ENCODE measurements around the gene ALG14.
A peak's percentile ranks its signal among the peaks of the same experiment; 100 is the strongest.

ALG14 gene

DNA sequence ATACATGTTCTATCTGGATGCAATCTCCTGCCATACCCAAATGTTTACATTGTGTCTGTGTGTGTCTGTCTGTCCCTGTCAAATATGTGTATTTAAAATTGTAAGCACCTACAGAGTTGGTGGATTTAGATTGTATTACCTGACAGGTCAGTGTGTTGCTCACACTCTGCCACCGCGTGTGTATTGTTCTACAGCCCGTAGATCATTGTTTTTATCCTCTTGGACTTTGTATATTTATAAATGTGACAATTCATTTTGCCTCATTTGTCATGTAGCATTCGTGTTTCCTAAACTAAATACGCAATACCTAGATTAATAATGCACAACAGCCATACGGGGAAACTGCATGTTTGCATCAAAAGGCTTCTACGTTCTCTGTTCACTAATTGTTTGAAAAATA, 634 bp downstream of the ALG14 start:
- TF ChIP-seq, protein P1, sequence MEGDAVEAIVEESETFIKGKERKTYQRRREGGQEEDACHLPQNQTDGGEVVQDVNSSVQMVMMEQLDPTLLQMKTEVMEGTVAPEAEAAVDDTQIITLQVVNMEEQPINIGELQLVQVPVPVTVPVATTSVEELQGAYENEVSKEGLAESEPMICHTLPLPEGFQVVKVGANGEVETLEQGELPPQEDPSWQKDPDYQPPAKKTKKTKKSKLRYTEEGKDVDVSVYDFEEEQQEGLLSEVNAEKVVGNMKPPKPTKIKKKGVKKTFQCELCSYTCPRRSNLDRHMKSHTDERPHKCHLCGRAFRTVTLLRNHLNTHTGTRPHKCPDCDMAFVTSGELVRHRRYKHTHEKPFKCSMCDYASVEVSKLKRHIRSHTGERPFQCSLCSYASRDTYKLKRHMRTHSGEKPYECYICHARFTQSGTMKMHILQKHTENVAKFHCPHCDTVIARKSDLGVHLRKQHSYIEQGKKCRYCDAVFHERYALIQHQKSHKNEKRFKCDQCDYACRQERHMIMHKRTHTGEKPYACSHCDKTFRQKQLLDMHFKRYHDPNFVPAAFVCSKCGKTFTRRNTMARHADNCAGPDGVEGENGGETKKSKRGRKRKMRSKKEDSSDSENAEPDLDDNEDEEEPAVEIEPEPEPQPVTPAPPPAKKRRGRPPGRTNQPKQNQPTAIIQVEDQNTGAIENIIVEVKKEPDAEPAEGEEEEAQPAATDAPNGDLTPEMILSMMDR (IDR thresholded peaks at IDR 0.05; ENCODE audit: borderline replicate concordance, insufficient read depth, low read depth, low read length) = no peak
- H3K4me3 ChIP-seq (ENCODE audit: low read depth, low read length) = peak overlapping the region; percentile 91

DNA sequence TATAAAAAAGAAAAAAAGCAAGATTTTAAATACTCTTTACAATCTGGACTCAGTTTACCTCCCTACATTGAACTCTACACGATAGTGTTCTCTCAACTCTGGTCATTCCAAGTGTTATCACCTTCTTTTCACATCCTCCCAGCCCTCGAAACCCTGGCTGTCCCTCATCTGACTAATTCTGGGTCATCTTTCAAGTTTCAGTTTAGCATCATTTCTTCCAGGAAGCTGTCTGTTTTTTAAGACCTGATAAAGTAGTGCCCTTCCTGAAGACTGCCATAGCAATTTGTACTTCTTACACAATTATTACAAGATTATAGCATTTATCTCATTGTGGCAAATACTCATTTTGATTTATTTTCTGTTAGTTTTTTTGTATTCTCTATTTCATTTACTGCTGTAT, 1.2 kb downstream of the ALG14 start:
- no peak overlapping the region for H3K4me3 ChIP-seq (ENCODE audit: low read depth, low read length)
- TF ChIP-seq, protein P1 (IDR thresholded peaks at IDR 0.05; ENCODE audit: borderline replicate concordance, insufficient read depth, low read depth, low read length) = no peak

DNA sequence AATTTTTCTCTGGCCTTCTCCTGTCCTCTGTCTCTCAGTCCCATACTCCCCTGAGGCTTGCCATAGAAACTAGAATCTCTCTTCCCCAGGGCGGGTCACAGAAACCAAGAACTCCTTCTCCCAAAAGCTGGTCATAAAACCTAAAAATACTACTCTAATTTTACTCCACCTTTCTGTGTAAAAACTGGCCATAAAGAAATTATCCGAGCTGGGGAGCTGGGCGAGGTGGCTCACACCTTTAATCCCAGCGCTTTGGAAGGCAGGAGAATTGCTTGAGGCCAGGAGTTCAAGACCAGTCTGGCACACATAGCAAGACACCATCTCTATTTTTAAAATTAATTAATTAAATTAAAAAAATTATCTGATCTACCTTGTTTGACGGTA, 3.0 kb downstream of the ALG14 start:
- TF ChIP-seq, protein P1 (IDR thresholded peaks at IDR 0.05; ENCODE audit: borderline replicate concordance, insufficient read depth, low read depth, low read length) = no peak
- no peak overlapping the region for H3K4me3 ChIP-seq (ENCODE audit: low read depth, low read length)

DNA sequence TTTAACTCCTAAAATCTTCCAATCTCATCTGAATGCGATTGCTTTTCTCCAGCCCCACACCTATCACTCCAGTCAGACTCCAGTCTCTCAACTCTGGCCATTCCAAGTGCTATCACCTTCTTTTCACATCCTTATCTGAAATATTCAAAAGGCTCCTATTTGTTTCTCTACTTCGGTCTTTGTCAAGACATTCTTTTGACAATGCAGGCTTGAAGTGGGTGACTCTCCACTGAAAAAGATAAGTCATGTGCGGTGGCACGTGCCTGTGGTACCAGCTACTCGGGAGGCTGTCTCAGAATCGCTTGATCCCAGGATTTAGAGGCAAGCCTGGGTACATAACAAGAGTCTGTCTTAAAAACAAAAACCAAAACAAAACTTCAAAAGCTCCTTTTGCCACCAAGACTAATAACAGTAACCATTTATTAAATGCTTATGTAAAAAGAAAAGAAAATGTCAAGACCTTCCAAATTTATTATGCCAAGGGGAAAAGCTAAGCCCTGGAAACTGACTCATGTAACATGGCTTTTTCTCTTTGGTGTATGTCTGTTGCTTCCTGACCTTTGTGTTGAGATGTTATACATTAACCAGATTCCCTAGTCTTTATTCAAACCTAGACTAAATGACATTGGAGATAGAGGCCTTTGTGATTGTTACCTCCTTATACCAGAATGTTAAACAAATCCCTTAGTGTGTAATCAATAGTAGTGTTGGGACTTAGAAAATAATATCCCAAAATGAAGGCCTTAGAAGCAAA, 3.6 kb downstream of the ALG14 start:
- TF ChIP-seq, protein P1 (IDR thresholded peaks at IDR 0.05; ENCODE audit: borderline replicate concordance, insufficient read depth, low read depth, low read length) = no peak

DNA sequence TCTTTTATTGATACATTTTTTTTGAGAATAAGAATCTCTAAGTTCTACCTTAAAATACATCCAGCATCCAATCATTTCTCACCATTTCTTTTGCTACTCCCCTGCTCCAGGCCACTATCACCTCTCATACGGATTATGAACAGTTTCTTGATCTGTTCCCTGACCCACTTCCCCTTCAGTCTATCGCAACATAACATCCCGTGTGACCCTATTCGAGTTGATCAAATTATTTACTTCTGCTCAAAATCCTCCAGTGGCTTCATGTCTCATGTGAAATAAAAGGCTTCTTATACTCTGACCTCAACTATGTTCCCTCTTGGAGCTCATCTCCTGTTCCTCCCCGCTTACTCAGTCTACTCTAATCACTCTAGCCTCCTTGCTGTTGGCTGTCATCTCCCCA, 5.2 kb downstream of the ALG14 start:
- TF ChIP-seq, protein P1 (IDR thresholded peaks at IDR 0.05; ENCODE audit: borderline replicate concordance, insufficient read depth, low read depth, low read length) = no peak

More for the DNA sequence above, 3.6 kb downstream of the ALG14 start:
- no peak overlapping the region for H3K4me3 ChIP-seq (ENCODE audit: low read depth, low read length)

DNA sequence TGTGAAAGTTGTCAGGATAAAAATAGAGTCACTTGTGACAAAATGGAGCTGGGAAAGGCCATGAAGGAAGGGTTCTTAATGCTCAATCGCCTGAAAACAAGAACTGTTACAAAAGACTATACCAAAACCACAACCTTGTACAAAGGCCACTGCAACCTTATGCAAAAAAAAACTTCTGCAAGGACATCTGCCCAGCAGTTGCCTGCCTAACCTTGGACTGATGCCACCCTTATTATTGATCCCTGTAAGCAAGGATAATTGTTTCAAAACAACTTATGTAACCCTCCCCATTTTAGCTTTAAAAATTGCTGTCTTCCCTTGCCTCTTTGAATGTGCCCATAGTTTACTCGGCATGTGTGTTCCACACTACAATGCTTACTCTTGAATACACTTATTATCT, 5.7 kb downstream of the ALG14 start:
- no peak overlapping the region for H3K4me3 ChIP-seq (ENCODE audit: low read depth, low read length)
- TF ChIP-seq, protein P1 (IDR thresholded peaks at IDR 0.05; ENCODE audit: borderline replicate concordance, insufficient read depth, low read depth, low read length) = no peak

More for the DNA sequence above, 5.2 kb downstream of the ALG14 start:
- H3K4me3 ChIP-seq (ENCODE audit: low read depth, low read length) = no peak overlapping the region

DNA sequence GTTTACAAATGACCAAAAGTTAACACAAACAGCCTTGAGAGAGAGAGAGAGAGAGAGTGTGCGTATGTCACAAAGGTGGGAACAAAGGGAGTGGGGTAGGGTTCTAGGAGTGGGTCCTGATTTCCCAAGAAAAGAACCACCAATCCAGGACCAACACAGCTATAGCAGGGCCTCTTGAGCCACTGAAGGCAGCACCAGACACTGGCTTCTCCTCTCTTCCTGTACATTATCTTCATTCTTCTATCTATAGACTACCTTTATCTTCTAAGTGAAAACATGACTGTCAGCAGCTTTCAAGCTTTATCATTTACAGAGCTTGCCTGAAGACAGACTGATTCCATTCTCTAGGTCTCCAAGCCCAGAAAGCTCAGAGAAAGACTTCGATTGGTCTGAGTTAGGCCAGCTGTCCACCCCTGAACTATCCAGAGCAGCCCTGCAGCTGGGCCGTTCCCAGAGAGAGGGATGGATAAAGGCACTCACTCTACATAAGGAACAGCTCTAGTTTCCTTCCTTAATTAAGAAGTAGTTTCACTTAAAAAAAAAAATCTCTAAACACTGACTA, 11.2 kb downstream of the ALG14 start:
- TF ChIP-seq, protein P1 (IDR thresholded peaks at IDR 0.05; ENCODE audit: borderline replicate concordance, insufficient read depth, low read depth, low read length) = no peak
- H3K4me3 ChIP-seq (ENCODE audit: low read depth, low read length) = no peak overlapping the region
